CD4-positive, alpha-beta T cell treated with Interleukin-1 beta for 1 hour (primary cell): ENCODE data around the gene ECSIT.
"Not testable (repeated sequence)": the region's sequence is repeated elsewhere in the genome, so short reads cannot be mapped to it uniquely, and the experiment has no call there.

Source experiments
- DNase-seq, 2 donors: peaks; one replicate each; pipeline ENCODE4 v3.0.0-alpha.2; 2020 to 2022

The ECSIT gene

DNA sequence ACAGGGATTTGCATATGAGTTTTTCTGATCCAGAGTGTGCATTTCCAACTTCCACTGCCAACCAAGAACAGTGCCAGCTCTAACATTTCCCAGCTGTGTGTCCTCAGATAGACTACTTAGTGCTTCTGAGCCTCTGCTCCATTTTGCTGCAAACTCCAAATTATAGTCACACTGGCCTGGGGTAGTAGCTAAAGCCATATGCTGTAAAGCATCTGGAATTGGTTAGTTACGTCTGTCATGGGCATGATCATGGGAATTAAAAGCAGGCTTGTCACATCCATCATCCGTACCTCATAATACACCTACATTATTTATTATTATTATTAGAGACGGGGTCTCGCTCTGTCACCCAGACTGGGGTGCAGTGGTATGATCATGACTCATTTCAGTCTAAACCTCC, 55.2 kb downstream of the ECSIT start:
- no peak for DNase-seq

DNA sequence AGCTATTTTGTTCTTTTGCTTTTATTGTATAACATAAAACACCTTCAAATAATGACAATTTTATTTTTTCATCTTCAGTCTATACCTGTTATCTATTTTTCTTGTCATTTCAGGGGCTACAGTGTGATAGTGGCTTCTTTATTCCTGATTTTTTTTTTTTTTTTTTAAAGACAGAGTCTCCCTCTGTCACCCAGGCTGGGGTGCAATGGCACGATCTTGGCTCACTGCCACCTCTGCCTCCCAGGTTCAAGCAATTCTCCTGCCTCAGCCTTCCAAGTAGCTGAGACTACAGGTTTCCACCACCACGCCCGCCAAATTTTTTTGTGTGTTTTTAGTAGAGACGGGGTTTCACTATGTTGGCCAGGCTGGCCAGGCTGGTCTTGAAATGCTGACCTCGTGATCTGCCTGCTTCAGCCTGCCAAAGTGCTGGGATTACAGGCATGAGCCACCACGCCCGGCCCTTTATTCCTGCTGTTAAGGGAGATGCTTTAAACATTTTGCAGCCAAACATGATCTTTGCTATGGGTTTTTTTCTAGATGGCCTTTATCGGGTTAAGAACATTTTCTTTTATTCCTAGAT, 60.6 kb downstream of the ECSIT start:
- DNase-seq, result not testable (repeated sequence)

DNA sequence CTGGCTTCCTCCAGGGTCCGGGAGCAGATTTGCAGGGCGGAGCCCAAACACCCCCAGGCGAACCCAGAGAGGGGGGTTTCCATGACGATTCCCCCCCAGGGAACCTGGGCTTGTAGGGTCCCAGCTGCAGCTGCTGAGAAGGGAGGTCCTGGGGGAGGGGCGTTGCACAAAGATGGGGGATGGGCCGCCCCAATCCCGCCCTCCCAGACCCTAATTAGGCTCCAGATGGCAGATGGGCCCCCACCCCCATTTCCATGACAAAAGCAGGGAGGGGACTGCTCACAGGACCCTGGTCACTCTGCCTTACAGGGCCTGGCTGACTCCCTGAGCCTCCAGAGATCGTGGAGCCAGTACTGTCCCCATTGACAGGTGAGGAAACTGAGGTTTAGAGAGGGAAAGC, 63.3 kb downstream of the ECSIT start:
- no peak for DNase-seq

DNA sequence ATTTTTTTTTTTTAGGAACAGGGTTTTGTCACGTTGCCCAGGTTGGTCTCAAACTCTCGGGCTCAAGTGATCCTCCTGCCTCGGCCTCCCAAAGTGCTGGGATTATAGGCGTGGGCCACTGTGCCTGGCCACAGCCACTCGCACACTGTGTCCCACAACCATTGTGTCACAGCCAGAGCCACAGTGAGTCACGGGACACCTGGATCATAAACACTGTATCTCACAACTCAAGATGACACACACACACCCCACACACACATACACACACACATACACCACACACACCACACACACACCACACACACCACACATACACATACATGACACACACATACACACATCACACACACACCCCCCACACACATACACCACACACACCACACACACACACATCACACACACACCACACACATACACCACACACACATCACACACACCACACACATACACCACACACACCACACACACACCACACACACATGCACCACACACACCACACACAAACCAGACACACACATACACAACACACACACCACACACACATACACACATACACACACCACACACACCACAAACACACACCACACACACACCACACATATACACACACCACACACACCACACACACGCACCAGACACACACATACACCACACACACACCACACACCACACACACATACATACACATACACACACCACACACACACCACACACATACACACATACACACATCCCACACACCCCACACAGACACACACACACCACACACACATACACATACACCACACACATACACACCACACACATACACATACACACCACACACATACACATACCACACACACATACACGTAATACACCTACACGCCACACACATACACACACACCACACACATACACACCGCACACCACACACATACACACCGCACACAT, 64.3 kb downstream of the ECSIT start:
- no peak for DNase-seq

DNA sequence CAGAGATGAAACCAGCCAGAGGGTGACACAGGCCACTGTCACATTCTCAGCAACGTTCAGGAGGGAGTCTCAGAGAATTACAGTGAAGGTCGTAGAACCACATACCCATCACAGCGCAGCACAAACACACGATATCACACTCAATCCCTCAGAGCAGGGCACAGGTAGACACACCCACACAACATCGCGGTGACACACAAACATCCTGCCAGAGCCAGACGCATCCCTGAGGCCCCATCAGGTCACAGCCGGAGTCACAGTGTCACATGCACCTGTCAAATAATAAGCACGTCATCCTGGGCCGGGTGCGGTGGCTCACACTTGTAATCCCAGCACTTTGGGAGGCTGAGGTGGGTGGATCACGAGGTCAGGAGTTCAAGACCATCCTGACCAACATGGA, 65.5 kb downstream of the ECSIT start:
- DNase-seq, result no peak

DNA sequence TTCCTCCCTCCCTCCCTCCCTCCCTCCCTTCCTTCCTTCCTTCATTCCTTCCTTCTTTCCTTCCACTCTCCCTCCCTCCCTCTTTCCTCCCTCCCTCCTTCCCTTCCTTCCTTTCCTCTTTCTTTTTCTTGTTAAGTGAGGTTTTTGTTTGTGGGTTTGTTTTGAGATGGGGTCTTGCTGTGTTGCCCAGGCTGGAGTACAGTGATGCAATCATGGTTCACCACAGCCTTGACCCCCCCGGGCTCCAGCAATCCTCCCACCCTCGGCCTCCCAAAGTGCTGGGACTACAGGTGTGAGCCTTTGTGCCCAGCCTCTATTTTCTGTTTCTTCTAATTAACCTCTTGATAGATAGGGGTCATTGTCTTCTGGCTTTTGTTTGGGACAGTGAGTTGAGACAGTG, 67.5 kb downstream of the ECSIT start:
- no peak for DNase-seq

DNA sequence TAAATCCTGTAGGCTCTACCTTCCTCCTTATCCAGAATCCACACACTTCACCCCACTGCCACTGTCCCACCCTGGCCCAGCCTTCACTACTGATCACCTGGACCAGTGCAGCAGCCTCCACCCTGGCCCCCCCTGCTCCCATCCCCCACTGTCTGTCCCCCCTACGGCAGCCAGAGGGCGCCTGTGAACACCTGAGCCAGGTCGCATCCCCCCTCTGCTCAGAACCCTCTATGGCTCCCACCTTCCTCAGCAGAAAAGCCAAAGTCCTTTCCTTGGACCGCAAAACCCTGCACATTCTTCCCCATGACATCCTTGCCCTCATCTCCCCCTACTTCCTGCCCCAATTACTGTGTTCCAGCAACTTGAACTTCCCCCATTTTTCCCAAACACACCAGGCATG, 68.7 kb downstream of the ECSIT start:
- DNase-seq, result no peak

DNA sequence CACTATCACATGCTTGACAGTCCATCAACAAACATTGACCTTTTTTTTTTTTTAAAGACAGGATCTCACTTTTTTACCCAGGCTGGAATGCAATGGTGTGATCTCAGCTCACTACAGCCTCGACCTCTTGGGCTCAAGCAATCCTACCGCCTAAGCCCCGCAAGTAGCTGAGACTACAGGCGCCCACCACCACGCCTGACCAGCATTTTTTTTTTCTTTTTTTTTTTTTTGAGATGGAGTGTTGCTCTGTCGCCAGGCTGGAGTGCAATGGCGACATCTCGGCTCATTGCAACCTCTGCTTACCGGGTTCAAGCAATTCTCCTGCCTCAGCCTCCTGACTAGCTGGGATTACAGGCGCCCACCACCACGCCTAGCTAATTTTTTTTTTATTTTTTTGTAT, 70.0 kb downstream of the ECSIT start:
- not testable (repeated sequence) for DNase-seq

DNA sequence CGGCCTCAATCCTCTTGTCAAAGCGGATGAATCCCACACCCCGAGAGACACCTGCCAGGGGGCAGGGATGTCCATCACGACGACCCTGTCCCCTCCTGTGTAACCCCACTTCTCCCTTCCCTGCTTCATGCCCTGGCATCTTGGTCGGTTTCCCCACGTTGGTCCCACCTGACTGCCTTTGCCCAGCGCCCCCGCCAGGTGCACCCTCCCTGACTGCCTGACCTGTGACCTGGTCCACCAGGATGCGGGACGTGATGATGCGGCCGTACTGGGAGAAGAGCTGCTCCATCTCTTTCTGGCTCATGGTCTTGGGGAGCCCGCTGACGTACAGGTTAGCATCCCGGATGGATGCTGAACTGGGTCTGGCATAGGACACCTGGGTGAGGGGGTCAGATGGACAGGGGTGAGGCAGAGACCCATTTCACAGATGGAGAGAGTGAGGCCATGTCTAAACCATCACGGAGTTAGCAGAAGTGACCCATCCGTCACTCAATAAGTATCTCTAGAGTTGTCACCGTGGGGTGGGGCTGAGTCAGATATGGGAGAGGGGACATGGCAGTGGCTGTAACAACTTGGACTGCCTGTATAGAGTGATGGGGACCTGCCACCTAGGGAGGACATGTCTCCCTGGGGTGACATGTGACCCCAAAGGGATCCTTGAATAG, 70.6 kb downstream of the ECSIT start:
- DNase-seq, result no peak

DNA sequence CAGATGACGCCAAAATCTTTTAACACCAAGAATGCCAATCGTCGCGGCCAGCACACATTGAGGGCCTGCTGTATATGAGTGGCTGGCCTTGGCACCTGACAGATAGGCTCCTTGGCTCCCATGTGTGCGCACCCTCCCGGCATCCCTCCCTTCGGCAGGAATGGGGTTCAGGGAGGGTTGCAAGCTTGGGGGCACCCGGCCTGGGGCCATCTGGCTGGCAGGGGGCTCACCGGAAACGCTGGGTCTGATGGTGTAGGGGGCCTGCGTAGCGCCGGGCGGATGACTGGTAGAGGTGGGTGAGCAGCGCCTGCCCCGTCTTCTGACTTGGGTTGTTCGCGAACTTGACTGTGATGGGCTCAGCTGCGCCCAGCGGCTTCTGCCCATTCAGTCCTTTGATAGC, 71.1 kb downstream of the ECSIT start:
- no peak for DNase-seq

DNA sequence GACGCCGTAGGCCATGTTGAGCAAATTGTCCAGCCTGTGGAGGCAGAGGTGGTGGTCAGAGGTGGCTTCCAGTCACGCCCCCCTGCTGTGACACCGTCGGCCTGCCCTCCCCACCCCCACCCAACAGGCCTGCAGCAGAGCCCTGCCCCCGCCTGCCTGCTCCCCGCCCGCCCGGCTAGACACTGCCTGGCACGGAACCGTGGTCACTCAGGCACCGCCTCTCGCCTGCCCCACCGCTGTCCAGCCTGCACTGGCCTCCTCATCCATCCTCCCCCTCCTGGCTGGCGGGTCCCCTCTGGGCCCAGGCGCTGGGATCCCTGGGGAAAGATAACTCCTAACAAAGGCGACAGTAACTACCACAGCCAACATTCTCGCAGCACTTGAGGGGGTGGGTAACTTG, 71.8 kb downstream of the ECSIT start:
- no peak for DNase-seq

DNA sequence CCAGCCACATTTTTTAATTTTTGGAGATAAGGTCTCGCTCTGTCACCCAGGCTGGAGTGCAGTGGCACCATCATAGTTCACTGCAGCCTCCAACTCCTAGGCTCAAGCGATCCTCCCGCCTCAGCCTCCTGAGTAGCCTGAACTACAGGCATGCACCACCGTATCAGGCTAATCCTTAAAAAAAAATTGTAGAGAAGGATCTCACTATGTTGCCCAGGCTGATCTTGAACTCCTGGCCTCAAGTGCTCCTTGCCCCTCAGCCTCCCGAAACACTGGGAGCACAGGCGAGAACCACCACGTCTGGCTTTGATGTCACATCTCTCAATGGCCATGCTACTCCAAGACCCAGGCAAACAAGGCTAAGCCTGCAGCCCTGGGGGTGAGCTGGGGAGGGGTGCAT, 72.3 kb downstream of the ECSIT start:
- no peak for DNase-seq
